Measurements from ENCODE around the gene DMXL1.
A peak's percentile ranks its signal among the peaks of the same experiment; 100 is the strongest.

The DMXL1 gene, protein sequence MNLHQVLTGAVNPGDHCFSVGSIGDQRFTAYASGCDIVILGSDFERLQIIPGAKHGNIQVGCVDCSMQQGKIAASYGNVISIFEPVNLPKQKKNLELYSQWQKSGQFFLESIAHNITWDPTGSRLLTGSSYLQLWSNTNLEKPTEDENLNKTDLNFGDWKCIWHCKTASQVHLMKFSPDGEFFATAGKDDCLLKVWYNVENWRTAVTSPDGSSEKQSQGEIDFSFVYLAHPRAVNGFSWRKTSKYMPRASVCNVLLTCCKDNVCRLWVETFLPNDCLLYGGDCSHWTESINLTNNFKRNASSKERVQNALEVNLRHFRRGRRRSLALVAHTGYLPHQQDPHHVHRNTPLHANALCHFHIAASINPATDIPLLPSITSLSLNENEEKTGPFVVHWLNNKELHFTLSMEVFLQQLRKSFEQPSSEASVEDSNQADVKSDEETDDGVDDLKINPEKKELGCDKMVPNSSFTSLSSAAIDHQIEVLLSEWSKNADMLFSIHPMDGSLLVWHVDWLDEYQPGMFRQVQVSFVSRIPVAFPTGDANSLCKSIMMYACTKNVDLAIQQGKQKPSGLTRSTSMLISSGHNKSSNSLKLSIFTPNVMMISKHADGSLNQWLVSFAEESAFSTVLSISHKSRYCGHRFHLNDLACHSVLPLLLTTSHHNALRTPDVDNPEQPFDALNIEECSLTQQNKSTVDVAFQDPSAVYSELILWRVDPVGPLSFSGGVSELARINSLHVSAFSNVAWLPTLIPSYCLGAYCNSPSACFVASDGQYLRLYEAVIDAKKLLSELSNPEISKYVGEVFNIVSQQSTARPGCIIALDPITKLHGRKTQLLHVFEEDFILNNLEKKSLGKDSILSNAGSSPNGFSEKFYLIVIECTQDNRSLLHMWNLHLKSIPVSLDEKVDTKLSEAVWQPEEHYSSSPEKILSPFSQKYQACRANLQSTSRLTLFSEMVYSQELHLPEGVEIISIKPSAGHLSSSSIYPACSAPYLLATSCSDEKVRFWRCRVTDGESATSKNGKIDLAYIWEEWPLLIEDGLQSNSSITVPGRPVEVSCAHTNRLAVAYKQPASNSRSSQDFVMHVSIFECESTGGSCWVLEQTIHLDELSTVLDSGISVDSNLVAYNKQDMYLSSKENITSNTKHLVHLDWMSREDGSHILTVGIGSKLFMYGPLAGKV (N-terminal part only)

DNA sequence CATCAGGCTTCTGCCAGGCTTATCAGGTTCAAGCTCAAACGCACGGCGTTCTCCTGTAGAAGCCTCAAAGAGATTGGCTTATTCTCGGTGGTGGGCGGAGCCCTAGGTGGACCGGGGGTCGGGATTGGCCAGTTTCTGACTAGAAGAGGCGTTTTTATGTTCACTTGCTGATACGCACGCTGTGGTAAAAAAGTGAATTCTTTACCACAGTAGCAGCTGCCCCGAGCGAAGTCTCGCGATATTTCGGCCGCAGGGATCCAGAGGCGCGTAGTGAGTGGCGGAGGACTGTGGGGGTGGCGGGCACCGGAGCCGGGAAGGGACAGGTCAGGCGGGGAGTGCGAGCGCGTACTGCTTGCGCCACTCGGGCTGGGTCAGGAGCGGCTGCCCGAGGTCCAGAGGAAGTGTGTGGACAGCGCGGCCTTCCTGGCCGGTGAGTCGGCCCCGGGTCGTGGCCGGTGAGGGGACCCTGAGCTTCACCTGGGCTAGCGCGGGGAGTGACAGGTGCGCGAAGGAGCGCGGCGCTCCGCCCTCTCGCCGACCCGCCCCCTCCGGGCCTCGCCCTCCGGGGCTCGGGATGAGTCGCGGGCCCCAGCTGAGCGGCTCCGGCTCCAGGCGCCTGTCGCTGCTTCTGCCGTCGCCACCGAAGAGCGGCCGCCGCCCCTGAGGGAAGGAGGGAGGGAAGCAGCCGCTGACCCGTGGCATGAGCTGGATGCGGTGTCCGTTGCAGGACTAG is at the start of gene DMXL1:
Gene DMXL1, plus strand, starts transcription at position 260 of the 733 bp plus-strand sequence. CDS start 483 bp downstream, outside the sequence.
- DNase-seq: peak; percentile 99

- DNase-seq: no peak
Observed at GRCh38 chr5:119021149-119021732, 49.6 kb upstream of the DMXL1 start.

GRCh38 chr5:119022017-119022745 is 48.7 kb upstream of the DMXL1 start:
- no peak for DNase-seq

DNA sequence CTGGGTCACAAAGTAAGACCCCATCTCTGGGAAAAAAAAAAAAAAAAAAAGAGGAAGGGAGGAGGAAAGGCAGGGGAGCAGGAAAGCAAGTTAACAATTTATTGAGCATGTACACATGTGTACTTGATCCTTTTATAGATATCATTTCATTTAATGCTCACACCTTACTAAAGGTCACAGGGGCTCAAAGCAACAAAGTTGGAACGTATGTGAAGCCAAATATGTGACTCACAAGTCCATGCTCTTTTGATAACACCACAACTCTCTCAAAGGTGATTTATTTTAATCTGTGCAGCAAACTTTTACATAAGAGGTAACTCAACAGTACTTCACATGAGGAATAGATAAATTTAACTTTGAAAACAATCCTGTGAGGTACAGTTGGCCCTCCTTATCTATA is 48.1 kb upstream of the DMXL1 start:
- DNase-seq: no peak

DNA sequence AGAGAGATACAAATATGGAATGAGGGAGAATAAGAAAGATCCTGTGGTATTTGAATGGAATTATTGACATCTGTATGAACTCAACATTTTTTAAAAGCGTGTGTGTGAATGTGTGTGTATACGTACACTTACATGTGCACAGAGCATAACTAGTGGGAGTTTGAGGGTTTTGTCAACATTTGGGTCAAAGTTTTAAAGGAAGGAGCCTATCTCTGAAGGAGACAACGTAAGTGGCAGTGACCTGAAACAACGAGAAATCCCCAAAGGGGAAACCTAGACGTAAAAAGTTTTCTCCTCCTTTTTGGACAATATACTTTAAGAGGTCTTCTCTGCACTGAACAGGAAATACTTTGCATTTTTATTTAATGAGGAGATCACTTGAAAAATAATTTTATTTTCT is 42.3 kb upstream of the DMXL1 start:
- no peak for DNase-seq

DNA sequence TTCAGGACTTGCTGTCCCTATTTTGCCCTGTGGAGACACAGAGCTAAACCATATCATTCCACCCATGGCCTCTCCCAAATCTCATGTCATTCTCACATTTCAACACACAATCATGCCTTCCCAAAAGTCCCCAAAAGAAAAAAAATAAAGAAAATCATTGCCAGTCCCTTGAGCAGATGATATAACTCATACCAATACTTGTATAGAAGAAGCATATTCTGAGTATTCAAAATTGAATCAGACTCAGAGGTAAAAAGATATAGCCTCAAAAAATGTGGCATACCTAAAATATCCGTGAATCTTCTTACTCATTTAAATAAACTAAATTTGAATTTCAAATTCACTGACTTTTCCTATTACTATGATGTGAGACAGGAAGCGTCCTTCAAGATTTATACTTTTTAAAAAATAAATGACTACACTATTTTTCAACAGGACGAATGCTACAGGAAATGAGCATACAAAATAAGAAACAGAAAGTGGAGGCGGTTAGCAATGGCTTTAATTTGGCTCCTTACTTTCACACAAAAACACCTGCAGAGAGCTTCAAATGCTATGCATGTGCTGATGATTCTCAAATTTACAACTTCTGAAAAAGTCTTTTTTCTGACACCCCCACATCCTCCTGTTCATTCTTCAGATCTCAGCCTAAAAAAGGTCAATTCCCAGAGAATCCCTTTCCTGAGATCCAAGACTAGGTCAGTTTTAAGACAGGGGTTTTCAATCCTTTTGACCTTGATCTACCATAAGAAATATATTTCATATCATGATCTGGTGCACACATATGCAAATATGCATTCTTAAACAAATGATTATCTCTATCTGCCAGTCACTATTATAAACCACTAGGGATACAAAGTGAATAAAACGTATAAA is 39.6 kb upstream of the DMXL1 start:
- DNase-seq: no peak

GRCh38 chr5:119031905-119032304 is 39.0 kb upstream of the DMXL1 start:
- DNase-seq: no peak

DNA sequence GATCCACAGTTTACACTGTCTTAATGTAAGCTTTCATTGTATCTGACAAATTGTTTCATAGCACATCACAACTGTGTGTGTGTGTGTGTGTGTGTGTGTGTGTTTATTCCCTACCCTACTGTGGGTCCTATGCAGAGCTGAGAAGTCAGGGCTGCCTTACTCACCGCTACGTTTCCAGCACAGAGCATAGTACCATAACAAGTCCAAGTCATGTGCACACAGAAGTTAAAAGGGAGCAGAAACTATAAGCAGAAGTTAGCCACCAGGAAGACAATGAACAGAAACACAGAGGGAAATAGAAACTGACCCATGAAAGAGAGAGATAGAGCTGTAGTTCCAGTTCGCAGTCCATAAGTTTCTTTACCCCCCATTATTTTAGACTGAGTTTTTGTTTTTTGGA is 38.2 kb upstream of the DMXL1 start:
- DNase-seq: no peak

- DNase-seq: no peak
Observed at GRCh38 chr5:119033135-119033534, 37.8 kb upstream of the DMXL1 start.

- no peak for DNase-seq
Observed at GRCh38 chr5:119036101-119036762, 34.7 kb upstream of the DMXL1 start.

DNA sequence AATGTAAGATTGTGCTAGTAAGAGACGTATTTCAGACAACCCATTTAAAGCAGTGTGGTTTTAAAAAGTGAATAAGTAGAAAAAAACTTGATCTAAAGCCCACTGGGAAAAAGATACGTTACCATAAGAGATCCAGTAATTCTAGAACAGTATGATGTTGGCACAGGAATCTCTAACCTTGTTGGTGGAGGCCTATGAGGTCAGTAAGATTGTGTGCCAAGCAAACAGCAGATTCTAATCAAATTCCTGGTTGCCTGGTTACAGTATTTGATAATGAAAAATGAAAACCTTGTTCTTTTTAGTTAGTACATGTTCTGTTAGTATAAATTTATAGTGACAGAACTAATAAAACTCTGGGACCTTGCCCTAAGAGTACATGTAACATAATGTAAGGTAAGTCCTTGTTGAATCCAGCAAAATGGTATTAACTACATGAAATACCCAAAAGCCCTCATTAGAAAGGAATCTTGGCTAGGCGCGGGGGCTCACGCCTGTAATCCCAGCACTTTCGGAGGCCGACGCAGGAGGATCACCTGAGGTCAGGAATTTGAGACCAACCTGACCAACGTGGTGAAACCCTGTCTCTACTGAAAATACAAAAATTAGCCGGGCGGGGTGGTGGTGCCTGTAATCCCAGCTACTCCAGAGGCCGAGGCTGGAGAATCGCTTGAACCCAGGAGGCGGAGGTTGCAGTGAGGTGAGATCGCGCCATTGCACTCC is 33.2 kb upstream of the DMXL1 start:
- no peak for DNase-seq

DNA sequence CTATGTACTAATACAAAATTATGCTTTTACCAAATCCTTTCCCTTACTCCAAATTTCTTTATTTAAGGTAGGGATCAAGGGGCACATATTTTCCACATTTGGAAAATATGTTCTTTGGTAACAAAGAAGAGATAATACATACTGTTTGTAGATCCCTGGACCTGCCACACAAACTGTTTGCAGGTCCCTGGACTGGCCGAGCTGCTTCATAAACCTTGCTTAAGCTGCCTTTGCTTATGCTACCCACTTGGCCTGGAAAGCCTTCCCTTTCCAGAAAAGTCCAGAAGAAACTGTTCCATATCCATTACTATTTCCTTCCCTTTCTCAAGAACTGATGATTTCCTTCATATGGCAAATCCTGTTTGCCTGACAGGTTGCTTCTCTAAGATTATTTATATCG is 22.6 kb upstream of the DMXL1 start:
- DNase-seq: no peak

- no peak for DNase-seq
Observed at GRCh38 chr5:119049824-119050449, 20.9 kb upstream of the DMXL1 start.

DNA sequence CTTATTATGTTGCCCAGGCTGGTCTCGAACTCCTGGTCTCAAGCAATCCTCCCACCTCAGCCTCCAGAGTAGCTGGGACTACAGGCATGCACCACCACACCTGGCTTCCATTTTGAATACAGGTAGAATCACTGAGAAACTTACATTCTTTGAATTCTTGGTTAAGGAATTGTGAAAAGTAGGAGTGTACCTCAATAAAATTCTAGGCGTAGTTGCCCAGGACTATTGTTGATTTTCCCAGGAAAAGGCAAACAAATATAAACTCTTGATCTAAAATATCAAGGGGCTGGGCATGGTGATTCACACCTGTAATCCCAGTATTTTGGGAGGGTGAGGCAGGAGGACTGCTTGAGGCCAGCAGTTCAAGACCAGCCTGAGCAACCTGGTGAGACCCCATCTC is 16.8 kb upstream of the DMXL1 start:
- no peak for DNase-seq

DNA sequence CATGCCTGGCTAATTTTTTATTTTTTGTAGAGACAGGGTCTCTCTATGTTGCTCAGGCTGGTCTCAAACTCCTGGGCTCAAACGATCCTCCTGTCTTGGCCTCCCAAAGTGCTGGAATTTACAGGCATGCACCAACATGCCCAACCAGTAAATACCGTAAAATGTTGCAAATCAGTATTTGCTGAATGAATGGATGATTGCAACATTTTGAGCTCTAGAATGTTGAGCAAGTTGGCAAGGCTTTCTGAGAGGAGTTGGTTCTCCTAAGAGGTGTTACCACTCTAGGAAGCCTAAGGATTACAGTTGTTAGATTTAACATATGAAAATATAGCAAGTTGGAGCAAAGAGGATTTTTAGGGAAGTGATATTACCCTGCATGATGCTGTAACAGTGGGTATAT is 15.6 kb upstream of the DMXL1 start:
- DNase-seq: no peak

DNA sequence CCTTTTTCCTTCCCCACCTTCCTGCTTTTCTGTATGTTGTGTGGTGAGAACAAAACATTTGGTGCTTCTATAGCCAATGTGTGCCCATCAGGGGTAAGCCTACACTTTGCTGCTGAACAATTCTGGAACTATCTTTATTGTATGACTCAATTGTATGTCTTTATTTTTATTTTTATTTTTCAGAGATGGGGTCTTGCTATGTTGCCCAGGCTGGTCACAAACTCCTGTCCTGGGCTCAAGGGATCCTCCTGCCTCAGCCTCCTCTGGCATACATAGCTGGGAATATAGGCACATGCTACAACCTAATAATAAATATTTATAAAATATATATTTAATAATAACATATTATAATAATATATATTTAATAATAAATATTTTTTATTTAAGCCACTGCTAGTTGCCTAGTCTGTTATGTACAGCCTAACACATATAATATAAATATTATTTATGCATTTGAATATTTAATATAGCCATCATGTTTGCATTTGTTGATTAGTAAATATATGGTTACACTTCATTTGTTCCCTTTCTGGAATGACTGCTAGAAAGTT is 11.8 kb upstream of the DMXL1 start:
- DNase-seq: no peak

DNA sequence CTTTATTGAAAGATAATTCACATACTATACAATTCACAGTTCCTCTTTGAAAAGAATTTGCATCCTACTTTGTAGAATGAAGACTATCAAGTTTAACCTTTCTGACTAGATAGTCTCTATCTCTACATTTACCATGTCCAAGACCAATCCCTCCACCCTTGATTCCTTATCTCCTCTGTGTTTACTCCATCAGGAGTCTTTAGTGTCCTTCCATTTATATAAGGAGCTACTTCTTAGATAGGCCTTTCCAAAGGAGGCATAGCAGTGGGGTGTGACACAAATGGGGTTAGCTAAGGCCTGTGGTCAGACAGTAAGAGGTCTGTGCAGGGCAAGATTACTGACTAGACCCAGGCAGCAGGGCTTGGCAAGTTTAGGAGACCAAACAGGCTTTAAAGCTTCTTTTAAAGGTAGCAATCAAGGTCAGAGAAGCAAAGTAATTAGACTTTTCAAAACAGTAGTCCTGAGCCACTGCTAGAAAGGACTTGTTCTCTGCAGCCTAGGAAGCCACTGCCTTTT is 11.1 kb upstream of the DMXL1 start:
- DNase-seq: no peak
